ENCODE data around the gene MAP3K20.
"Not testable (repeated sequence)": the region's sequence is repeated elsewhere in the genome, so short reads cannot be mapped to it uniquely, and the experiment has no call there.

MAP3K20 gene

GRCh38 chr2:173278794-173279526 is 203.3 kb downstream of the MAP3K20 start:
- no peak for DNase-seq (ENCODE audit: low read depth in 2 of 2)

GRCh38 chr2:173279527-173279868 is 203.9 kb downstream of the MAP3K20 start:
- no peak for DNase-seq (ENCODE audit: low read depth in 2 of 2)

GRCh38 chr2:173280853-173281252 is 205.2 kb downstream of the MAP3K20 start:
- DNase-seq (ENCODE audit: low read depth in 2 of 2), result no peak

GRCh38 chr2:173281898-173282297 is 206.3 kb downstream of the MAP3K20 start:
- DNase-seq (ENCODE audit: low read depth in 2 of 2), result not testable (repeated sequence)

- no peak for DNase-seq (ENCODE audit: low read depth in 2 of 2)
These were observed 207.3 kb downstream of the MAP3K20 start for GRCh38 chr2:173282795-173283545.

GRCh38 chr2:173286153-173286809 is 210.6 kb downstream of the MAP3K20 start:
- no peak for DNase-seq (ENCODE audit: low read depth in 2 of 2)

- no peak for DNase-seq (ENCODE audit: low read depth in 2 of 2)
These were observed 211.9 kb downstream of the MAP3K20 start for GRCh38 chr2:173287594-173287993.

- no peak for DNase-seq (ENCODE audit: low read depth in 2 of 2)
These were observed 212.9 kb downstream of the MAP3K20 start for GRCh38 chr2:173288561-173288960.

- DNase-seq (ENCODE audit: low read depth in 2 of 2), result no peak
These were observed 214.4 kb downstream of the MAP3K20 start for GRCh38 chr2:173290046-173290445.

- no peak for DNase-seq (ENCODE audit: low read depth in 2 of 2)
These were observed 214.9 kb downstream of the MAP3K20 start for GRCh38 chr2:173290518-173290917.

GRCh38 chr2:173291412-173291811 is 215.8 kb downstream of the MAP3K20 start:
- DNase-seq (ENCODE audit: low read depth in 2 of 2), result no peak

- DNase-seq (ENCODE audit: low read depth in 2 of 2), result no peak
These were observed 220.6 kb downstream of the MAP3K20 start for GRCh38 chr2:173296235-173296634.

- no peak for DNase-seq (ENCODE audit: low read depth in 2 of 2)
These were observed 223.0 kb downstream of the MAP3K20 start for GRCh38 chr2:173298536-173299097.

GRCh38 chr2:173299764-173300163 is 224.1 kb downstream of the MAP3K20 start:
- DNase-seq (ENCODE audit: low read depth in 2 of 2), result no peak

- DNase-seq (ENCODE audit: low read depth in 2 of 2), result no peak
These were observed 224.8 kb downstream of the MAP3K20 start for GRCh38 chr2:173300458-173300857.

- not testable (repeated sequence) for DNase-seq (ENCODE audit: low read depth in 2 of 2)
These were observed 225.9 kb downstream of the MAP3K20 start for GRCh38 chr2:173301549-173301948.

- DNase-seq (ENCODE audit: low read depth in 2 of 2), result no peak
These were observed 229.7 kb downstream of the MAP3K20 start for GRCh38 chr2:173305303-173305702.

GRCh38 chr2:173307293-173307692 is 231.6 kb downstream of the MAP3K20 start:
- no peak for DNase-seq (ENCODE audit: low read depth in 2 of 2)

GRCh38 chr2:173309370-173309769 is 233.7 kb downstream of the MAP3K20 start:
- DNase-seq (ENCODE audit: low read depth in 2 of 2), result not testable (repeated sequence)

GRCh38 chr2:173311844-173312606 is 236.4 kb downstream of the MAP3K20 start:
- DNase-seq (ENCODE audit: low read depth in 2 of 2), result no peak
